Muscle layer of duodenum (tissue), 2 donors: ENCODE measurements around the gene CAMK1D.

Experiments used
- H3K27ac ChIP-seq: one replicate; pipeline ENCODE4 v1.7.0; 2013; ENCODE audit warnings: mild to moderate bottlenecking, low read length
- H3K27me3 ChIP-seq: one replicate; pipeline ENCODE4 v1.7.0; 2013; ENCODE audit warnings: low read depth, mild to moderate bottlenecking, control low read depth, low read length
- H3K36me3 ChIP-seq, 2 donors: one replicate each; pipeline ENCODE4 v1.7.0; 2013; ENCODE audit warnings: low read length in 2 of 2, control low read depth in 1 of 2, mild to moderate bottlenecking in 1 of 2; ENCODE audit not compliant: insufficient read depth in 2 of 2, control insufficient read depth in 1 of 2
- H3K4me1 ChIP-seq, 2 donors: one replicate each; pipeline ENCODE4 v1.7.0; 2013; ENCODE audit warnings: low read length in 2 of 2, mild to moderate bottlenecking in 2 of 2, control low read depth in 1 of 2, moderate library complexity in 1 of 2; ENCODE audit not compliant: insufficient read depth in 2 of 2, control insufficient read depth in 1 of 2
- H3K4me3 ChIP-seq, 2 donors: one replicate each; pipeline ENCODE4 v1.7.0; 2013; ENCODE audit warnings: low read length in 2 of 2, low read depth in 1 of 2, mild to moderate bottlenecking in 1 of 2
- H3K9me3 ChIP-seq, 2 donors: one replicate each; pipeline ENCODE4 v1.7.0; 2013; ENCODE audit warnings: low read length in 2 of 2, control low read depth in 1 of 2, mild to moderate bottlenecking in 1 of 2; ENCODE audit not compliant: control insufficient read depth in 1 of 2
- donor health status: healthy.

The CAMK1D gene

GRCh38 chr10:12661671-12662070 lies 312.3 kb downstream of the CAMK1D start:
- no peaks in the 10 kb centered on the region for H3K9me3 ChIP-seq
- no peaks in the 10 kb centered on the region for H3K36me3 ChIP-seq
- H3K4me1 ChIP-seq, result no peaks in the 10 kb centered on the region
- H3K27me3 ChIP-seq, result no peaks in the 10 kb centered on the region
- no peak overlapping the region for H3K4me3 ChIP-seq
- H3K27ac ChIP-seq, result no peak overlapping the region

GRCh38 chr10:12663863-12664262 lies 314.5 kb downstream of the CAMK1D start:
- Histone ChIP-seq H3K27ac (no peak overlapping the region), H3K4me3 (no peak overlapping the region), H3K4me1 (no peaks in the 10 kb centered on the region), H3K36me3 (no peaks in the 10 kb centered on the region), H3K27me3 (no peaks in the 10 kb centered on the region), H3K9me3 (no peaks in the 10 kb centered on the region)

- no peaks in the 10 kb centered on the region for H3K9me3 ChIP-seq
- no peaks in the 10 kb centered on the region for H3K36me3 ChIP-seq
- no peaks in the 10 kb centered on the region for H3K27me3 ChIP-seq
- H3K27ac ChIP-seq, result no peak overlapping the region
- H3K4me1 ChIP-seq, result no peaks in the 10 kb centered on the region
- H3K4me3 ChIP-seq, result no peak overlapping the region
Measured at GRCh38 chr10:12665501-12665900, 316.2 kb downstream of the CAMK1D start.

GRCh38 chr10:12667052-12667451 lies 317.7 kb downstream of the CAMK1D start:
- H3K4me1 ChIP-seq, result no peaks in the 10 kb centered on the region
- no peaks in the 10 kb centered on the region for H3K27me3 ChIP-seq
- no peak overlapping the region for H3K4me3 ChIP-seq
- no peaks in the 10 kb centered on the region for H3K36me3 ChIP-seq
- no peak overlapping the region for H3K27ac ChIP-seq
- H3K9me3 ChIP-seq, result no peaks in the 10 kb centered on the region

- H3K27ac ChIP-seq, result no peak overlapping the region
- H3K36me3 ChIP-seq, result no peaks in the 10 kb centered on the region
Measured at GRCh38 chr10:12668634-12669033, 319.3 kb downstream of the CAMK1D start.

GRCh38 chr10:12670004-12670403 lies 320.7 kb downstream of the CAMK1D start:
- H3K4me3 ChIP-seq, result no peak overlapping the region
- no peaks in the 10 kb centered on the region for H3K9me3 ChIP-seq
- H3K4me1 ChIP-seq, result no peaks in the 10 kb centered on the region
- H3K27ac ChIP-seq, result no peak overlapping the region
- no peaks in the 10 kb centered on the region for H3K27me3 ChIP-seq
- H3K36me3 ChIP-seq, result no peaks in the 10 kb centered on the region

More at GRCh38 chr10:12668634-12669033, 319.3 kb downstream of the CAMK1D start:
- Histone ChIP-seq H3K4me1 (no peaks in the 10 kb centered on the region), H3K4me3 (no peak overlapping the region), H3K9me3 (no peaks in the 10 kb centered on the region), H3K27me3 (no peaks in the 10 kb centered on the region)

GRCh38 chr10:12675186-12675585 lies 325.8 kb downstream of the CAMK1D start:
- no peaks in the 10 kb centered on the region for H3K27me3 ChIP-seq
- no peaks in the 10 kb centered on the region for H3K9me3 ChIP-seq
- H3K4me3 ChIP-seq, result no peak overlapping the region
- H3K36me3 ChIP-seq, result peaks cover 0 to 4% of the 10 kb centered on the region in 2 donors
- H3K4me1 ChIP-seq, result no peaks in the 10 kb centered on the region
- no peak overlapping the region for H3K27ac ChIP-seq

- no peaks in the 10 kb centered on the region for H3K4me1 ChIP-seq
Measured at GRCh38 chr10:12679636-12680035, 330.3 kb downstream of the CAMK1D start.

GRCh38 chr10:12681252-12681651 lies 331.9 kb downstream of the CAMK1D start:
- Histone ChIP-seq H3K4me1 (no peaks in the 10 kb centered on the region), H3K27me3 (no peaks in the 10 kb centered on the region), H3K9me3 (no peaks in the 10 kb centered on the region), H3K4me3 (no peak overlapping the region), H3K36me3 (peaks cover 0 to 4% of the 10 kb centered on the region in 2 donors), H3K27ac (no peak overlapping the region)

More at GRCh38 chr10:12679636-12680035, 330.3 kb downstream of the CAMK1D start:
- no peaks in the 10 kb centered on the region for H3K9me3 ChIP-seq
- H3K4me3 ChIP-seq, result no peak overlapping the region
- peaks cover 0 to 4% of the 10 kb centered on the region in 2 donors for H3K36me3 ChIP-seq
- no peaks in the 10 kb centered on the region for H3K27me3 ChIP-seq
- H3K27ac ChIP-seq, result no peak overlapping the region

GRCh38 chr10:12684784-12685183 lies 335.4 kb downstream of the CAMK1D start:
- Histone ChIP-seq H3K27me3 (no peaks in the 10 kb centered on the region), H3K27ac (no peak overlapping the region), H3K4me3 (no peak overlapping the region), H3K9me3 (no peaks in the 10 kb centered on the region), H3K4me1 (no peaks in the 10 kb centered on the region), H3K36me3 (peaks cover 0 to under 1% of the 10 kb centered on the region in 2 donors)

- H3K27me3 ChIP-seq, result no peaks in the 10 kb centered on the region
- H3K27ac ChIP-seq, result no peak overlapping the region
- no peaks in the 10 kb centered on the region for H3K4me1 ChIP-seq
- no peak overlapping the region for H3K4me3 ChIP-seq
- no peaks in the 10 kb centered on the region for H3K36me3 ChIP-seq
- no peaks in the 10 kb centered on the region for H3K9me3 ChIP-seq
Measured at GRCh38 chr10:12685261-12686058, 336.1 kb downstream of the CAMK1D start.

- Histone ChIP-seq H3K9me3 (no peaks in the 10 kb centered on the region), H3K4me1 (peaks cover 0 to 6% of the 10 kb centered on the region in 2 donors), H3K27me3 (no peaks in the 10 kb centered on the region), H3K4me3 (no peak overlapping the region), H3K36me3 (no peaks in the 10 kb centered on the region), H3K27ac (no peak overlapping the region)
Measured at GRCh38 chr10:12687996-12688395, 338.6 kb downstream of the CAMK1D start.
